Sigmoid colon (tissue), 7 donors: ENCODE measurements around the gene CARD9. TPM values are rescaled to one million over a fixed set of nuclear protein-coding genes. Genes with fewer than 3 reads are reported as not detected.

Source experiments
- DNase-seq: peaks from one replicate; pipeline ENCODE4 v3.0.0-alpha.2; 2019
- H3K27ac ChIP-seq, 4 donors: fragments of 200-600 bp; sonication (generic); one replicate each; pipeline ENCODE4 v1.5.1; 2016 to 2019; ENCODE audit warnings: mild to moderate bottlenecking in 1 of 4
- H3K27me3 ChIP-seq, 3 donors: fragments of 200-600 bp; sonication (generic); one replicate each; pipeline ENCODE4 v1.5.1; 2019; ENCODE audit warnings: mild to moderate bottlenecking in 1 of 3
- H3K36me3 ChIP-seq, 4 donors: fragments of 200-600 bp; sonication (generic); one replicate each; pipeline ENCODE4 v1.5.1; 2016 to 2019
- H3K4me1 ChIP-seq, 4 donors: fragments of 200-600 bp; sonication (generic); one replicate each; pipeline ENCODE4 v1.5.1; 2017 to 2019
- H3K4me3 ChIP-seq, 4 donors: fragments of 200-600 bp; sonication (generic); one replicate each; pipeline ENCODE4 v1.5.1; 2017 to 2019; ENCODE audit warnings: mild to moderate bottlenecking in 2 of 4, moderate library complexity in 1 of 4
- H3K9me3 ChIP-seq, 4 donors: fragments of 200-600 bp in 3 of 4; sonication (generic) in 3 of 4; one replicate each; pipeline versions ENCODE4 v1.5.1 to v1.6.1; 2013 to 2019
- CTCF ChIP-seq, 4 experiments: fragments of 450-650 bp in 3 of 4; fragments of 200-600 bp in 1 of 4; IDR thresholded peaks; one replicate each; pipeline ENCODE4 v1.5.1; 2016 to 2019; ENCODE audit warnings: antibody characterized with exemption in 4 of 4, mild to moderate bottlenecking in 3 of 4, moderate library complexity in 2 of 4
- EP300 ChIP-seq, 4 donors: sonication (generic); formaldehyde crosslinking; IDR thresholded peaks; one replicate each; pipeline ENCODE4 v1.6.1; 2017; ENCODE audit warnings: antibody characterized with exemption in 4 of 4
- POLR2A ChIP-seq, 2 donors: fragments of 450-650 bp; IDR thresholded peaks; one replicate each; pipeline ENCODE4 v1.6.1; 2016; ENCODE audit warnings: antibody characterized with exemption in 2 of 2, mild to moderate bottlenecking in 2 of 2, moderate library complexity in 2 of 2
- POLR2AphosphoS5 ChIP-seq, 4 donors: sonication (generic); formaldehyde crosslinking; IDR thresholded peaks; one replicate each; pipeline ENCODE4 v1.6.1; 2017; ENCODE audit warnings: antibody characterized with exemption in 4 of 4
- WGBS, 2 donors: extraction: QIAGEN DNeasy Blood & Tissue Kit; methylation state at CpG; one replicate each; pipeline ENCODE4 v1.1.7; 2013; 5-methylcytosine and 5-hydroxymethylcytosine counted together
- intact Hi-C: fragments of 100-400 bp; cut with DNase I; formaldehyde crosslinking; loops from one replicate; pipeline ENCODE4 v1.15.1; 2023
- polyA plus RNA-seq, 3 donors: library from polyadenylated mRNA; stranded (reverse); fragments of 200-250 nt; gene quantifications; one replicate each; pipeline ENCODE4 v1.2.3, GENCODE V29; 2013
- total RNA-seq, 4 donors: library from RNA; depleted of rRNA; stranded (reverse); fragments of >200 nt; gene quantifications; one replicate each; pipeline ENCODE4 v1.1.0, GENCODE V29; 2016
- donor health status: healthy with polysubstance abuse.
- donor health status: Bipolar disorder and iron deficiency.
- donor health status: healthy.

Gene CARD9
- total and polyA plus RNA-seq, 7 donors, result 1.5 to 6.9 (median 2.3) TPM

GRCh38 chr9:136343121-136343883 lies 30.2 kb downstream of the CARD9 start:
- peak overlapping the region; percentile 48 to 74 (median 62) for H3K27ac ChIP-seq
- no peaks in the 10 kb centered on the region for H3K9me3 ChIP-seq
- peaks cover 0 to 37% (median 24%) of the 10 kb centered on the region in 4 donors for H3K4me1 ChIP-seq
- DNase-seq, result no peak
- H3K4me3 ChIP-seq, result peak overlapping the region in 3 of 4 donors; percentile 53 to 59 (median 57)
- peaks cover 0 to 11% (median 0%) of the 10 kb centered on the region in 4 donors for H3K36me3 ChIP-seq
- TF ChIP-seq EP300 (IDR thresholded peaks at IDR 0.05) (no peak), CTCF (IDR thresholded peaks at IDR 0.05) (no peak), POLR2AphosphoS5 (IDR thresholded peaks at IDR 0.05) (no peak), POLR2A (IDR thresholded peaks at IDR 0.05) (no peak)
- intact Hi-C loops, result no loop called here
- no peaks in the 10 kb centered on the region for H3K27me3 ChIP-seq
- 45 to 72% methylated on average over 23 of the region's 23 CpGs for WGBS, 2 donors

- Histone ChIP-seq H3K27me3 (no peaks in the 10 kb centered on the region), H3K36me3 (peaks cover 0 to 19% (median under 1%) of the 10 kb centered on the region in 4 donors), H3K4me1 (peaks cover 0 to 37% (median 24%) of the 10 kb centered on the region in 4 donors), H3K9me3 (no peaks in the 10 kb centered on the region), H3K4me3 (peak overlapping the region; percentile 32 to 59 (median 55)), H3K27ac (peak overlapping the region; percentile 48 to 74 (median 62))
- peak in 3 of 4 donors; percentile 13 to 36 (median 33) for TF ChIP-seq POLR2AphosphoS5 (IDR thresholded peaks at IDR 0.05)
- TF ChIP-seq CTCF (IDR thresholded peaks at IDR 0.05), result no peak
- 8 to 34% methylated on average over 60 of the region's 60 CpGs for WGBS, 2 donors
- peak; percentile 93 for DNase-seq
- intact Hi-C loops, result no loop called here
Observed at GRCh38 chr9:136342181-136343120, 31.0 kb downstream of the CARD9 start.

GRCh38 chr9:136341769-136342168 lies 31.7 kb downstream of the CARD9 start:
- Histone ChIP-seq H3K9me3 (no peaks in the 10 kb centered on the region), H3K4me1 (peaks cover 0 to 37% (median 24%) of the 10 kb centered on the region in 4 donors), H3K4me3 (peak overlapping the region in 2 of 4 donors; percentile 57 to 59), H3K36me3 (peaks cover 0 to 26% (median 3%) of the 10 kb centered on the region in 4 donors), H3K27me3 (no peaks in the 10 kb centered on the region), H3K27ac (peak overlapping the region in 2 of 4 donors; percentile 67 to 74)
- intact Hi-C loops, result no loop called here
- TF ChIP-seq CTCF (IDR thresholded peaks at IDR 0.05) (no peak), EP300 (IDR thresholded peaks at IDR 0.05) (no peak), POLR2AphosphoS5 (IDR thresholded peaks at IDR 0.05) (no peak)
- no peak for DNase-seq
- 51 to 86% methylated on average over 10 of the region's 10 CpGs for WGBS, 2 donors

- no peak overlapping the region for H3K4me3 ChIP-seq
- peaks cover 0 to 32% (median 3%) of the 10 kb centered on the region in 4 donors for H3K36me3 ChIP-seq
- peaks cover 0 to 33% (median 23%) of the 10 kb centered on the region in 4 donors for H3K4me1 ChIP-seq
- no peaks in the 10 kb centered on the region for H3K27me3 ChIP-seq
- DNase-seq, result no peak
- TF ChIP-seq POLR2A (IDR thresholded peaks at IDR 0.05) (no peak), EP300 (IDR thresholded peaks at IDR 0.05) (no peak), POLR2AphosphoS5 (IDR thresholded peaks at IDR 0.05) (no peak), CTCF (IDR thresholded peaks at IDR 0.05) (no peak)
- no peak overlapping the region for H3K27ac ChIP-seq
- WGBS, 2 donors, result 82 to 91% methylated on average over 18 of the region's 18 CpGs
- no peaks in the 10 kb centered on the region for H3K9me3 ChIP-seq
- intact Hi-C loops, result no loop called here
Observed at GRCh38 chr9:136341042-136341655, 32.3 kb downstream of the CARD9 start.
